Left lung (tissue), 10 donors: ENCODE data around the gene TGFB3. TPM values are rescaled to one million over a fixed set of nuclear protein-coding genes. Genes with fewer than 3 reads are reported as not detected.

Experiments
- ATAC-seq: fragments of 200-7000 bp; cut with Tn5 transposase; one replicate; pipeline ENCODE4 v1.9.1; 2020; ENCODE audit warnings: moderate library complexity
- DNase-seq, 4 donors: peaks; one replicate each; pipeline ENCODE4 v3.0.0-alpha.2; 2013 to 2020
- H3K27ac ChIP-seq, 2 donors: fragments of 200-600 bp; sonication (generic) in 1 of 2; one replicate each; pipeline versions ENCODE4 v1.5.0 to v1.8.0; 2020 to 2021
- H3K27me3 ChIP-seq, 2 donors: fragments of 200-600 bp; sonication (generic) in 1 of 2; one replicate each; pipeline versions ENCODE4 v1.5.0 to v1.8.0; 2020 to 2021
- H3K36me3 ChIP-seq, 2 donors: fragments of 200-600 bp; sonication (generic) in 1 of 2; one replicate each; pipeline versions ENCODE4 v1.5.0 to v1.8.0; 2020 to 2021
- H3K4me1 ChIP-seq, 2 donors: fragments of 200-600 bp; one replicate each; pipeline ENCODE4 v1.8.0; 2021
- H3K4me3 ChIP-seq, 2 donors: fragments of 200-600 bp; sonication (generic) in 1 of 2; one replicate each; pipeline versions ENCODE4 v1.5.0 to v1.8.0; 2020 to 2021; ENCODE audit warnings: mild to moderate bottlenecking in 1 of 2
- H3K9me3 ChIP-seq, 2 donors: fragments of 200-600 bp; sonication (generic) in 1 of 2; one replicate each; pipeline versions ENCODE4 v1.5.0 to v1.8.0; 2020 to 2021
- intact Hi-C, 2 donors: fragments of 100-400 bp; cut with DNase I; formaldehyde crosslinking; loops; one replicate each; pipeline versions ENCODE4 v1.11.2 to v1.14.2; 2022
- polyA plus RNA-seq, 6 donors: library from polyadenylated mRNA; unstranded; fragments of 120-200 nt; gene quantifications; one replicate each; pipeline ENCODE4 v1.2.1, GENCODE V29; 2013; ENCODE audit not compliant: insufficient read length in 6 of 6
- total RNA-seq, 2 donors: library from RNA; stranded (reverse); fragmentation: NEBNext Ultra II Directional; extraction: Animal tissue kit (Norgen Biotek cat#: 25700); gene quantifications; one replicate each; pipeline ENCODE4 v1.2.1, GENCODE V29; 2021
- TF ChIP-seq, protein P1 (sequence below), 2 donors: fragments of 200-600 bp; sonication (generic) in 1 of 2; IDR thresholded peaks; one replicate each; pipeline versions ENCODE4 v1.5.0 to v1.8.0; 2021; ENCODE audit warnings: antibody characterized with exemption in 2 of 2
- donor health status: DM: no; HTN: yes; CAD: no.
- donor health status: DM: no; HTN: no; CAD: no.

Gene TGFB3
- total and polyA plus RNA-seq, 8 donors, result 34.5 to 202 (median 163) TPM

DNA sequence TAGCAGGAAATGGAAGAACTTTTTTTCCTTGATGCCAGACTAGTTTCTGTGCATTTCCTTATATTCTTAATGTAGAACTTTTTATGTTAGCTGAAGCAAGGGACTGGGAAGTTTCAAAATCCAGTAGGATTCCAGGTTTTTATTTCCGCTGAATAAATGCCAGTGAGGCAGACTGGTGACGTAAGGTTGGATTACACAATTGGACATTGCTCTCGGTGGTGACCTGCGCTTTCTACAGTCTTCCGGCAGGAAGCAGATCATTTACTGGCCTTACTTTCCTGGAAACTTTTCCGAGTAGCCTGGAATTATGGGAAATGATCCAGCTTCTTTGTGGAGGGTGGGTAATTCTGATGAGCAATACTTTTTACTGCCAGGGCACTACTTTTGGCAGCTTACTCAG, 7.3 kb upstream of the TGFB3 start:
- no peaks in the 10 kb centered on the region for H3K27me3 ChIP-seq
- DNase-seq, result peak in 1 of 4 donors; percentile 81
- no peak for ATAC-seq
- TF ChIP-seq, protein P1, sequence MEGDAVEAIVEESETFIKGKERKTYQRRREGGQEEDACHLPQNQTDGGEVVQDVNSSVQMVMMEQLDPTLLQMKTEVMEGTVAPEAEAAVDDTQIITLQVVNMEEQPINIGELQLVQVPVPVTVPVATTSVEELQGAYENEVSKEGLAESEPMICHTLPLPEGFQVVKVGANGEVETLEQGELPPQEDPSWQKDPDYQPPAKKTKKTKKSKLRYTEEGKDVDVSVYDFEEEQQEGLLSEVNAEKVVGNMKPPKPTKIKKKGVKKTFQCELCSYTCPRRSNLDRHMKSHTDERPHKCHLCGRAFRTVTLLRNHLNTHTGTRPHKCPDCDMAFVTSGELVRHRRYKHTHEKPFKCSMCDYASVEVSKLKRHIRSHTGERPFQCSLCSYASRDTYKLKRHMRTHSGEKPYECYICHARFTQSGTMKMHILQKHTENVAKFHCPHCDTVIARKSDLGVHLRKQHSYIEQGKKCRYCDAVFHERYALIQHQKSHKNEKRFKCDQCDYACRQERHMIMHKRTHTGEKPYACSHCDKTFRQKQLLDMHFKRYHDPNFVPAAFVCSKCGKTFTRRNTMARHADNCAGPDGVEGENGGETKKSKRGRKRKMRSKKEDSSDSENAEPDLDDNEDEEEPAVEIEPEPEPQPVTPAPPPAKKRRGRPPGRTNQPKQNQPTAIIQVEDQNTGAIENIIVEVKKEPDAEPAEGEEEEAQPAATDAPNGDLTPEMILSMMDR (IDR thresholded peaks at IDR 0.05), result no peak
- H3K4me3 ChIP-seq, result no peak overlapping the region
- no peaks in the 10 kb centered on the region for H3K9me3 ChIP-seq
- peak overlapping the region; percentile 41 to 68 for H3K27ac ChIP-seq
- H3K36me3 ChIP-seq, result no peaks in the 10 kb centered on the region
- intact Hi-C loops, result no loop called here
- peaks cover 10 to 36% of the 10 kb centered on the region in 2 donors for H3K4me1 ChIP-seq

DNA sequence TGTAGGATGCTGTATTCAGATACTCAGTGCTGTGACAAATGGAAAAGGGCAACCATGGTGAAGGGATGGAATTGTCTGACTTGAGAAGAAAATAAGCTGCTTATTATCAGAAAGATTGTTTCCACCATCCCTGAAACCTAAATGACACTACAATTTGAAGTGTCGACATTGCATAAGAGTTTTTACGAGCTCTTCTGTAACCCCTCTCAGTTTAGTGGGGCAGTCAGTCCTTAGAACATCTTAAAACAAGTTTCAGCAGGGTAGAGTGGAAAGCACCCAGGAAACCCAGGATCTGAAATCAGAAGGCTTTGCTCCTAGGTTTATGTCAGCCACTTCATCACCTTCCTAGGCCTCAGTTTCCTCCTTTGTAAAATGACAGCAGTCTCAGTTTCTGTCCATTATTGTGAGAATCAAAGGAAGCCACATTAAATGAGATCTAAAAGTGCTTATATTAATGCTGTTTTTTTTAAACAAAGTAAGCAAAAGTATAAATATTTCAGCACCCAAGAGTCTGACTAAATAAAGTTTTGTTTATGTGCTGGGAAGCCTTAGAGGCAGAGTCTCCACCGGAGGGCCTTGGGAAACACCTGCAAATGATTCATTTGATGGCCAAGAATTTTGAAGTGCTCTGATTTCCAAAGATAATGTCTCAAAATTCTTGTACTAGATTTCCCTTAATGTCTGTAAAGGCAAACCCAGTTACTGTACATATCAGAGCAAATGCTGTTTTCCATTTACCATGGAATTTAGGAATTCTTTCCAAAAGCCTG, 5.6 kb upstream of the TGFB3 start:
- TF ChIP-seq, protein P1 (IDR thresholded peaks at IDR 0.05), result no peak
- no peaks in the 10 kb centered on the region for H3K9me3 ChIP-seq
- intact Hi-C loops, result no loop called here
- H3K27ac ChIP-seq, result no peak overlapping the region
- H3K4me3 ChIP-seq, result no peak overlapping the region
- H3K36me3 ChIP-seq, result no peaks in the 10 kb centered on the region
- DNase-seq (no peak), ATAC-seq (no peak)
- H3K4me1 ChIP-seq, result peaks cover 10 to 42% of the 10 kb centered on the region in 2 donors
- no peaks in the 10 kb centered on the region for H3K27me3 ChIP-seq

DNA sequence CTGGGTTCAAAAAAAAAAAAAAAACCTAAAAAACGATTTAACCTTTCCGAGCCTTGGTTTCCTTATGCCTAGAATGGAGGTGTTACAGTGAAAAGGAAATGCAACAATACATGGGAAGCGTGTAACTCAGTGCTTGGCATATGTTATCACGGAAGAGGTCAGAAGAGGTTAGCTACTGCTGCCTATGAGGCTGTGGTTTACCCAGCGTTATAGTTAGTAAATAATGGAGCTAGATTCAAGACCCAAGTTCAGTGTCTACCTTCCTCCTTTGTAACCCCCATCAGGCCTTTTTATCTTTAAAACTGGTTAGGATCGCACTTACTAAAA, 4.6 kb upstream of the TGFB3 start:
- no peaks in the 10 kb centered on the region for H3K27me3 ChIP-seq
- ATAC-seq (no peak), DNase-seq (no peak)
- TF ChIP-seq, protein P1 (IDR thresholded peaks at IDR 0.05), result no peak
- H3K36me3 ChIP-seq, result no peaks in the 10 kb centered on the region
- no peaks in the 10 kb centered on the region for H3K9me3 ChIP-seq
- peak overlapping the region; percentile 80 to 81 for H3K4me3 ChIP-seq
- peak overlapping the region; percentile 80 to 81 for H3K27ac ChIP-seq
- intact Hi-C loops, result no loop called here
- H3K4me1 ChIP-seq, result peaks cover 10 to 46% of the 10 kb centered on the region in 2 donors

DNA sequence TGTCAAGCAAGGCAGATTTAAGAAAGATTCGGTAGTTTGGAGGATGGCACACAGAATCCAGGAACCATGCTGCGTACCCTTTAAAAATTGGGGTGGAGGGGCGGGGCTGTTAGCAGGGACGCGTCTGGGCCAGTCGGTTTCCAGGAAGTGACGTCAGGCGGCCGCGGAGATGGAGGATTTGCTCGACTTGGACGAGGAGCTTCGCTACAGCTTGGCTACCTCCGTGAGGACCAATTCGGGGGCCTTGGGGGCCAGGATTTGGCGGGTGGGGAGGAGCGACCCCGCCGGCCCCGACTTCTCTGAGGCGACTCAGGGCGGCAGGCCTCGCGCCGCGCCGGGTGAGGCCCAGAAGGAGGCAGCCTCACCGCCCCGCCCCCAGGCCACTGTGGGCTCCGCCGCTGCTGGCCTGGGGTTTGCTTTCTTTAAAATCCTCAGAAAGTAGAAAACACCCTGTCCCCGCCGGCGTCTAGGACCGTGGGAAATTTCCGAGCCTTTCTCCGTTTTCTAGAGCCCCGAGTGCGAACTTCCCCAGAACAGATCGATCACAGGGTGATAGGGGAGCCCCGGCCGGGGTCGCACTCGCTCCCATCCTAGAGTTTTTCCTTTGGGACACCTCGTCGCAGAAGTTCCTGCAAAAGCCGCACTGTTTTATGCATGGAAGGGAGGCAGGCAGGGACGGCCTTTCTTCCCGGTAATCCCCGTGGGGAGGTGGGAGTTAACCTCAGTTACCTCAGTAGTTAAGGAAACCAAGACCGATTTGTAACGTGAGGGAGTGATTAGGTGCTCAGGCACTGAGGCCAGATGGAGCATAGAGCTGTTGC, 4.0 kb upstream of the TGFB3 start, which contains the start of gene IFT43:
Gene IFT43 (plus strand): TSS at position 146 of the 821 bp plus-strand sequence. CDS start 24 bp downstream, at position 170.
- DNase-seq (peak; percentile 93 to 98 (median 94)), ATAC-seq (peak; percentile 53)
- intact Hi-C loops, result no loop called here
- H3K4me1 ChIP-seq, result peaks cover 10 to 52% of the 10 kb centered on the region in 2 donors
- H3K9me3 ChIP-seq, result no peaks in the 10 kb centered on the region
- no peaks in the 10 kb centered on the region for H3K27me3 ChIP-seq
- peak within 1 kb of the TSS; percentile 80 to 81 for H3K27ac ChIP-seq
- TF ChIP-seq, protein P1 (IDR thresholded peaks at IDR 0.05), result no peak
- no peaks in the 10 kb centered on the region for H3K36me3 ChIP-seq
- H3K4me3 ChIP-seq, result peak within 1 kb of the TSS; percentile 80 to 81

DNA sequence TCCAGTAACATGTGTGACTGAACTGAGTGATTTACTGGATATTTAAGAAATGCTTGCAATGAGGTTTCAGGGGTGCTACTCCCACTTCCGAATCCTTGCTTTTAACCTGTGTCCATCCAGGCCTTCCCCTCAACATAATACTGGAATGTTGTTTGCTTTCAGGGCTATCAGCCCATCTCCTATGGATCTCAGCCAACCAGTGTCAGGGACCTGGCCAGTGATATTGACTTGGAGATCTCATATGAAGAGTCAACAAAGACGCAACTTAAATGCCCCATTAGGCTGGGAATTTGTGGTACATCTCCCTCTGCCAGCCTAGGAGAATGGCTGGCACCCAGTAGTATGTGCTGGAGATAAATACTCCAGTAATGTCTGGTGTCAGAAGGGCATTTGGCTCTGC, 2.9 kb upstream of the TGFB3 start:
- no peaks in the 10 kb centered on the region for H3K27me3 ChIP-seq
- DNase-seq (no peak), ATAC-seq (no peak)
- no peak overlapping the region for H3K4me3 ChIP-seq
- H3K9me3 ChIP-seq, result no peaks in the 10 kb centered on the region
- TF ChIP-seq, protein P1 (IDR thresholded peaks at IDR 0.05), result no peak
- H3K27ac ChIP-seq, result no peak overlapping the region
- intact Hi-C loops, result loop anchor here in 1 of 2 donors (5.0 kb wide), 2 partner anchors 182 to 272 kb away; no protein-coding TSS in a partner anchor
- H3K4me1 ChIP-seq, result peaks cover 10 to 62% of the 10 kb centered on the region in 2 donors
- no peaks in the 10 kb centered on the region for H3K36me3 ChIP-seq
